ENCODE data around the gene NPAS3.

Gene NPAS3

DNA sequence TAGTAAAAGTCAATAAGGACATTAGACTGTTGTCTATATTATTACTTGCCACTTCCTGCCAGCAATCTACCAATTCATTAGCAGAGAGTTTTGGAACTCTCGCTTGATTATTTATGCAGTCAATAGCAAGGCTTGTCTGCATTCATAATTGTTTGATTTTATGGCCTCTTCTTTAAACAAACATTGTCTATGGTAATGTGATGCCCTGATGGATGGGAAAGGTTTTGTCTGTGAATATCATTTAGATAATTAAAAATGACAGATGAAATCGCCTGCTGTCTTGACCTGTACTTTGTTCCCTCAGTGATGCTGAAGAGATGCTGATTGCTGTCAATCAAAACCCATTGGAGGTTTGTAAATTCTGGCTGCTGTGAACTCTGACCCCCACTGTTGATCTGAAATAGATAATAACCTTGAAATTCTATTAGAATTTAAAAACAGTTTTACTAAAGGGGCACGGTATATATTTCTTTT lies 455.3 kb downstream of the NPAS3 start:
- no peak for DNase-seq

DNA sequence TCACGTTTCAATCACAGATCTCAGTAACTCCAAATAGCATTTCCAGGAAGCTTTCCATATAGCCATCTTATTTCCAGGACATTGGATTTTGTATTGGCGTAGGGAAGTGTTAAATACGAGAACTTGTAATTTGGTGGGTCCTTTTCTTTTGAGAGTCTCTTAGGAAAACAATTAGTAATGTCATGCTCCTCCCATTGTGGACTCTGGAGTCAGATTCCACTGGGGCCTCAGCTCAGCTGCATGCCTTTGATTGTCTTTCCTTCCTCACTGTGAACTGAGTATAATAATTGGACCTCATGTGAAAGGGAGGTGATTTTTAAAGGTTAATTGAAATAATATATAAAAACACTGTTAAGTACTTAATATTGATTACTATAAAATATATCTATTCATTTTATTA lies 462.6 kb downstream of the NPAS3 start:
- no peak for DNase-seq

DNA sequence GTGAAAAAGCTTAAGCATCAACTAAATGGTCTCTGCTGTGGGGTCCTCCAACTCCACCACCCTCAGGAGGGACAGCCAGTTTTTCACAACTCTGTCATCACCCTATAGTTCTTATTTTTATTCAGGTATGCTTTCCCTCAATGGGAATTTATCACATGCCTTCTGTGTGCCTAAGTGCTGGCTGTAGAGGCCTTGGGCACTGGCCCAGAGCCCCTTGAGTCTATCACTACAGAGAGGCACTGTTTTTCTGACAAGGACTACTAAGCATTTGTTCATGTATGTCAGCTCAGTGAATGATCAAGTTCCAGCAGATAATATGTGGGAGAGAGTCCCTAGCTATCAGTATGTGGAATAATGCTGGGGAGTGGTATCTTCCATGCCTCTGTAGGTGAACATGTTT lies 463.9 kb downstream of the NPAS3 start:
- DNase-seq: no peak

DNA sequence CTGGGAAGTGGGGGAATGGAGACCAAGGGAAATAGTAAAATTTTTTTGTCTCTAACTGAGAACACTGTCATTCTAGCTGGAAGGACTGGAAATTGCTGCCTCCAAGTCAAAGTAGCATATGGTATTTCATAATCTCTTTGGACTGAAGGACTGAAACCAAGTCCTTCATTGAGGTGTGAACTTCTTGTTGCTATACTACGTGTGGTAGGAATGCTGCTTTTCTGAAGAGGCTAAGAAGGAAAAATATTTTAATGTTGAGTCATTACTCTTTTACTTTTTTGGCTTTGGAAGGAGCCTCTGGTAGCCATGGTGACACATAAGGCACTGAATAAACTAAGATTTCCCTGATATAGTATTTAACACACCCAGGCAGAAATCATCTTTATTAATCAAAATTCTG lies 465.4 kb downstream of the NPAS3 start:
- no peak for DNase-seq

DNA sequence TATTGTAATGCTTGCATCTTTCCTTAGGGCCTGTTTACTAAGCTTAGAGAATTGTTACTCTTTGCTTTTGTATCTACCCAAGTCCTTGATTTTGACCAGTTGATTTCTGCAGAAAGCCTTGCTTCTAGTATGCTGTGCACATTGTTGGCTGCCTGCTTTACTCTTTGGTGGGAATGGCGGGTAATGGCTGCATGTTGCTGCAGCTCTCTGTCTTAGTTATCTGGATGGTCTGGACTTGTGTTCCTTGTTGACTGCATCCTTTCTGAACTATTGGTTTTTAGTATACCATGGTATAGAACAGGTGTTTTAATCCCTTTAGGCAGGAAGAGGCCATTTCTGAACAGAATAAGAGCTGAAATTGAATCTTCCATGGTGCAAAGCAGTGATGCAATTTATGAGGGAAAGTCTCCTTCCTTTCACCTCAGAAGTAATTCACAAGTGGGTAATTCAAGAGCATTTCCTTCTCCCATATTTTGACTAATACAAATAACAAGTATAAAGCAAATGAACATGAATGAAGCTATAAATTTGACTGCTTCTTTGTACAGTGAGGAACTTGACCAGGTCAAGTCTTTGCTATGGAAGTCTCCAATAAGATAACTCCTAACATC lies 466.4 kb downstream of the NPAS3 start:
- no peak for DNase-seq

DNA sequence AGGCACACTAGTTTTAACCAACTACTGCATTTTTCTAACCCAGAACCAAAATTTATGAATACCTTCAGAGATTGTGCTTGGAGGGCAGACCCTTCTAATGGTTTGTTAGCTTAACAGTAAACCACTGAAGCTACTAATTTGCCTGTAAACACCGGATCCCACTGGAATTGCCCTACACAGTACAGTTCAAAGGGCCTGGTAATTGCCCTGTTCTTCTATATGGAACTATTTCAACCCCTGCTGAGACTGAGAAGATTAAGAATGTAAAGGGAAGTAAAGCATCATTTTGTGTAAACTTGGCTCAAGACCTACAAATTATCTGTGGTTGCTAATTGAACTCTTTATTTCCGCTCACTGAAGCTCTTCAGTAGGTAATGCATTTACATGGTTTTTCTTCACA lies 468.1 kb downstream of the NPAS3 start:
- no peak for DNase-seq

DNA sequence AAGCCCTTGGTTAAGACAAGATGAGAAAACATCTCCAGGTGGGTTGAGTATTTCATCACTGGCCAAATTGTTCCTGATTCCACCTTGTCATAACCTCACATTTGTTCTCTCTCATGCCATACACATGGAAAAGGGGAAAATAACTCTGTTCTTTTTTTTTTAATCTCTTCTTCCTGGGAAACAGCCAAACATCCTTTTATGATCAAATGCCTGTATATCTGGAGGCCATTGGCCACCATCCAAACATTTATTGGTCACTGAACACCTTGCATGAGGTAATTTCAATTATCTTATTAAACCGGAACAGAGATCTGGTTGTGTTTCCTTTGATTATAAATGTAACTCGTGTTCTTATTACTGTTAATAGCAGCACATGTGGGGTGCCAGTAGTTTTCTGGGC lies 469.6 kb downstream of the NPAS3 start:
- DNase-seq: no peak

DNA sequence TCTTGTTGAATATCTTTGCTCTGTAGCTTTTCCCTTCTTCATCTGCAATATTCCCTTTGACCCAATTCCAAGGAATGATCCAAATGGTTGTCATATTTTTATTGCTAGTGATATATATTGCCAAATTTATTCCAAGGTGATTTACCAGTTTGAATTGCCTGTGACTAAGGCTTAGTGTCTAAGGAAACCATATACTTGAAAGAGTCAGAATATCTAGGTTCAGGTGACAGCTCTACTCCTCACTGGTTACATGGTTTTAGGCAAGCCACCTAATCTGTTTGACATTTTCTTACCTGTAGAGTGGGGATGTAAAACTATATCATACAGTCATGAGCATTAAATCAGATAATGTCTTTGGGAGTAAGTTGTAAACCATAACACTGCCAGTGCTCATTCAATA lies 473.8 kb downstream of the NPAS3 start:
- DNase-seq: no peak

DNA sequence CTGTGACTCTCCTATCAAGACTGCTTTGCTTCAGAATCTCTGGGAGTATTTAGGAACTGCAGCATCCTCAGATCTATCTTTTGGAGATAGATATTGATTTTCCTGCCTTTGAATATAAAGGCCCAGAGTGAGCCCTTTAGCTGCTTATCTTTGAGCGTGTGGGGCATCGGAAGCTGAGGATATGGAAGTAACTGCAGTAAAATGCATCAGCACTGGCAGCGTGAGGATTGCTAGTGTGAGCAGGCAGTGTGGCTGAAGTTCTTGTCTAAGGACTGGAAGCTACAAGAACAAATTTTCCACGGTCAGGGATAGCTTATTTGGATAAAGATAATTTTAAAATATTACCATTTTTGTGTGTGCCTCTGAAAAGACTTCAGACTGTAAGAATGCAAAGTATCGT lies 474.7 kb downstream of the NPAS3 start:
- DNase-seq: no peak

DNA sequence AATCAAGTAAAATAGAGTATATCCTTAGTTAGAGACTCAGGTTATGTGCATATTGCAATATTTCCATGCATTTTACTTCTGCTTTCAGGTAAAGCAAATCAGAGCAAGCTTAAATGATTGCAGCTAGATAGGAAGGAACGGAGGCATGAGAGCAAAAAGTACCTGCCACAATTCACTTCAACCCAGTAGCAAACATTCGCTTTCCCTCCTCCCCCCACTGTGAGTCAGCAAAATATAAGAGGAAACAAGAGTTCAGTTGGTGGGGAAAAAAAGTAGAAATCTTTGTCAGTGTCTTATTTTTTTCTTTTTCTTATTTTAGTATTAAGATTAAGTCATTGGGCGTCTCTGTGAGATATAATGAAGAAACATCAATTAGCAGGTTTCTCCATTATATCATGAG lies 475.4 kb downstream of the NPAS3 start:
- peak; percentile 37 for DNase-seq

DNA sequence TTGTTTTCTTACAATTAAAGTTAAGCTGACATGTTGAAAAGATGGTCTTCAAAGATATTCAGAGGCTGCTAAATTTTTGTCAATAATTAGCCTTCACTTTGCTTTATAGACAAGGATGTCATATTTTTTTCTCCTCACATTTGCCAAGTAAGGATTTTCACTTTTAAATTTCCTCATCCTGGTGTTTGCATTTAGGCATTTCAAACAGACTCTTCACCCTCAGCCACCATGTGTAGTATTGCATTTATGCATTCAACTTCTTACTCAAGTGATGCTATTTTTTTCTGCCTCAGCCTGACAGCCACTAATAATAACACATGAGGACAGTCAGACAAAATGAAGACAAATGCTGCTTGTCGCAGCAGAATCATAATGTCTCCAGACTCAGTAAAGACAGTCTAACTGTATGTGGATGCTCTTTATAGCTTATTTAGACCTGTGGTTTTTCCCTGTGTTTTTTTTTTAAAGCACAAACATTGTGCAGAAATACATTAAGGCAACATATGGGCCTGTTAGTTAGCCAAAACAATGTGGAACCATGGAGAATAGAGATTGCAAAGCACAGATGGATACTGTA lies 481.5 kb downstream of the NPAS3 start:
- DNase-seq: no peak

DNA sequence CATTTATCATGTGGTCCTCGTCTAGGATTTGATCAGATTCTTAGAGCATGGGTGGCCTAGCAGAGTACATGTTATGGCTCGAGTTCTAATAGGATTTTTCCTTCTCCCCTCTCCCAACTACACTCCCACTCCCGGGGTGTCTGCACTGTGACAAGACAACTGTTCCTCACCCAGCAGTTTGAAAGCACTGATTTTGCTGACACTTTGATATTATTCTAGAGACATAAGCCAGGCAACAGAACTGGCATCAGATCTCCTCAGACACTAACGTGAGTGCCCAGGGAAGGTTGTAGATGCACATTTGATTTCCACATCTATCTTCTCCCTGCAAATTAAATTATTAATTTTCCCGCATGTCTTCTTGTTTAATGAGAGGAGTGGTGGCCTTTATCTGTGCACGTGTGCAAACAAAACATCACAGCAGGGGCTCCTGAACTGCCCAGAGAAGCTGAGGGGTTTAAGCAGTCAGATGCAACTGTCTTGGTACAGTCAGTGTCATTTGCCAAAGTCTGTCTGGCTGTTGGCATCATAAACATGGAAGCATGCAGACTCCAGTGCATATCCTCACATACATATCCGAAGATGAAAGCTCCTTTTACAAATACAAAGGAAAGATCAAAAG lies 491.8 kb downstream of the NPAS3 start:
- DNase-seq: no peak

DNA sequence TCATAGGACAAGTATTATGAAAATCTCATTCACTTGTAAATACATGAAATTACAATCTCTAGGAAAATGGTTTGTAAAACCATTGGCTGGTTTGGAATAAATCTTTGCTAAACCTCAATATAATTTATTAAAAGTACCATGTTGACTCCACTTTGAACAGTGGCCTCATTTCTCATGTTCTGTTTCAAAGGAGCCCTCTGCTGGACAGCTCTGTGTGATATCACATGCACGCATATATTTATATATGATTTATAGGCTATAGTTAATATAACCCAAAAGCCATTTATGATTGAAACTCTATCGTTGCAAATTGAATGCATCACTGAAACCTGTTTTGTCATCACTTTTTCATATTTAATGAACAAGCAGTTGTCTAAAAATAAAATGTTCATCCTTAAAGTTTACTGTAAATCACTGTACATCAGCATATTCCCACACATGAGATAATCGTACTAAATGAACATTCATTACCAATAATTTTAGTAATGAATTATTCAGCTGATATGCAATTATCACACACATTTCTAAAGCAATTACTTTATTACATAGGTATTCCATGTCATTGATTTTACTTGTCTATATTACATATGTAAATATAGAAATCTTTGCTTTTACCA lies 493.8 kb downstream of the NPAS3 start:
- DNase-seq: peak; percentile 28

DNA sequence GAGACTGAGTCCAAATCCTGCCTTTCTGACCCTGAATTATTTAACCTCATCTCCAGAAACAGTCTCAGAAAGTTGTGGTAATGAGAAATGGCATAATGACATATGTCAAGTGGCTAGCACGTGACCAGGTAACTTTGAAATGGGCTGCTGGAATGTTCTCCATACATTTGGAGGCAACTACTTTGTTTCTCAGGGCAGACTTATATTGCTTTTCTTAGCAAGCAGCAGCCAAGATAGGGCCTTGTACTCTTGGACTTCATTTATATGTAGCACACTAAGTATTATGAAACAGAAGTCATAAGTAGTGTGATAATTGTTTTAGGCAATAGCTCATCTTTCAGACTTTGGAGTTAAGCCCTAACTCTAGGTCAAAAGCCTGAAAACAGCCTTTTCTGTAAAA lies 494.7 kb downstream of the NPAS3 start:
- no peak for DNase-seq

DNA sequence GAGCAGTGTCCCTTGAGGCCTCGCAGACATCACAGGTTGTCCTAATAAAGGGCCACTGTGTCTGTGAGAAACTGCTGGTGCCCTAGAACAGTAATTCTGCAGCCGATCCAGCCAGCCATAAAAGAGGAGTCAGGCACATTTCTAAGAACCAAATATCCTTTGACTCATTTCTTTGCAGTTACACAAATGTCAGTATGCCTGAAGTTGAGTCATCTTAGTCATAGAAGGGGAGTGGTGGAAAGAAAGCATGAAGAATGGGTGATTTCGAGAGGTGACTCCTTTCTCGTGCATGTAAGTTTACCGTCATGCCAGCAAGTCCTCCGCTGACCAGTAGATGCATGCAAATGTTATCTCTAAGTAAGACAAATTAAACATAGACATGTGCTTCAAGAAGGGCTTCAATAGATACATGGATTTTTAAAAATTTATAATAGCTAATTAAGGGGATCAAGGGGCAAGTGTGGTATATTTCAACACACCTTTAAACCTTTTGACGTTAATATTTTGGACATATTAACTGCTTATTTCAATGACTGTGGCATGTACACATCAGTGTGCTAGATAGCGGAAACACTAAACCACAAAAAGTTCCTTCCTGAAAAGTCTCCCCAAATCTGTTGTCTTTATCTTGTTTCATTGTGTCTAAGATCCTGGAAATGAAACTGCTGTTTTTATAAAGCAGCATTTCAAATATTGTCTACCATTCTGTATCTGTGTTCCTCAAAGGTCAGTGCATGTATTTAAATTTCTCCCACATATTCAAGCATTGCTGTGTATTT lies 497.4 kb downstream of the NPAS3 start:
- peak; percentile 69 for DNase-seq

DNA sequence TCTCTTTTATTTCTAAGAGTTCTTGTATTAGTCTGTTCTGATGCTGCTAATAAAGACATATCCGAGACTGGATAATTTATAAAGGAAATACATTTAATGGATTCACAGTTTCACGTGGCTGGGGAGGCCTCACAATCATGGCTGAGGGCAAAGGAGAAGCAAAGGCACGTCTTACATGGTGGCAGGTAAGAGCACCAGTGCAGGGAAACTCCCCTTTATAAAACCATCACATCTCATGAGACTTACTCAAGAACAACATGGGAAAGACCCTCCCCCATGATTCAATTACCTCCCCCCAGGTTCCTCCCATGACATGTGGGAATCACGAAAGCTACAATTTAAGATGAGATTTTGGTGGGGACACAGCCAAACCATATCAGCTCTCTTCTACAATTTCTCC lies 503.0 kb downstream of the NPAS3 start:
- no peak for DNase-seq

DNA sequence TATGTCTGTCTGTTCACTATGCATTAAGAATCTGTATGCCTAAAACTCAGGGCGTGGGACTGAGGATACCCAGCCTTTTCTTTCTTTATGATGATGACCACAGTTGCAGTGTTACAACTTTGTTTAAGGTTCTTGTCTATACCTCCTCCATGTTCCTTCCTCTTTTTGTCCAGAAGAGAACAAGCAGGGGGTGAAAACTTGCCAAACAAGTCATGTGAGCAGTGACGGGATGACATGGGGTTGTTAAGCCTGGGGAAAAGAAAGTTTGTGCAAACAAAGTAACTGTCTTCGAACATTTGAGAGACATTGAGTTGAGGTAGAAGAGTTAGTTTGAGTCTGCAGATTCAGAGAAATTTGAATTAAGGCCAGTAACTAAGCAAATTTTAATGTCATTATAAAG lies 505.5 kb downstream of the NPAS3 start:
- peak; percentile 59 for DNase-seq

DNA sequence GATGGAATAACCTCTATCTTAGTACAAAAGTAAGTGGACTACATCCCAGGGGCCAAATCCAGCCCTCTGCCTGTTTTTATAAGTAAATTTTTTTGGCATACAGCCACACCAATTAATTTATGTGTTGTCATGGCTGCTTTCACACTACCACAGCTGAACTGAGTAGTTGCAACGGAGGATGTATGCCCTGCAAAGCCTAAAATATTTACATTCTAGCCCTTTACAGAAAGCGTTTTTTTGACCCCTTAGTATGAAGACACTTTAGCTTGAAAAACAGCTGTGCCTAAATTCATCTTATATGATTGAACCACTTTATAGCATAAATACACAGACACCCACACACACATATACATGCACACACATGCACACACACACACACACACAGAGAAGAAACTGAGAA lies 510.6 kb downstream of the NPAS3 start:
- DNase-seq: no peak

DNA sequence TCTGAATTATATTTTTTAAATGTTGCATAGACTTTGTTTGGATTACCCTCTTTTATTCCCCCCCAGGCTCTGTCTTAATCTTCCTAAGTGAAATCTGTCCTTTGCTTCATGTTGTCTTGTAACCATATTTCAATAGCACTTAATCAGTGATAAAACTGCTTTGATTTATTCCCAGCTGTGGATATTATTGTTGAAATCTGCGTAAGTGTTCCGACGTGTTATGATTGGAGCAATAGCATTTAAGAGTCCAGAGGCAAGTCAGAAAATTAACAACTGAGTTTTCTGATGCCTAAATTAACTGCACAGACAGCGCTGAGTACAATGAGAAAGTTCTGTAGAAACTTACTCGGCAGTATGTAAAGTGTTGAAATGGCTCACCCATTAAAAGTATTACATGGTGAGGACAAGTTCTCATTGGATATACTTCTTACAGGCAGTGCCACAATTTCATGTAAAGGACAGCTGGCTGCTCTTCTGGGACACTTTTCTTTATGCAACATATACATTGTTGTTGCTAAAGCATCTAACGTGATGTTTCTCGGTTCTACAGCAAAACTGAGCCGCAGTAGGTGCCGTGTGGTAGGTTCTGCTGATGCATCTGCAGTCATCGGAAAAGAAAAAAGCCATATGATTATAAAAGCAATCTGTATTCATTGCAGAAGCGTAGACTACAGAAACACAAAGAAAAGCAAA lies 511.2 kb downstream of the NPAS3 start:
- no peak for DNase-seq

DNA sequence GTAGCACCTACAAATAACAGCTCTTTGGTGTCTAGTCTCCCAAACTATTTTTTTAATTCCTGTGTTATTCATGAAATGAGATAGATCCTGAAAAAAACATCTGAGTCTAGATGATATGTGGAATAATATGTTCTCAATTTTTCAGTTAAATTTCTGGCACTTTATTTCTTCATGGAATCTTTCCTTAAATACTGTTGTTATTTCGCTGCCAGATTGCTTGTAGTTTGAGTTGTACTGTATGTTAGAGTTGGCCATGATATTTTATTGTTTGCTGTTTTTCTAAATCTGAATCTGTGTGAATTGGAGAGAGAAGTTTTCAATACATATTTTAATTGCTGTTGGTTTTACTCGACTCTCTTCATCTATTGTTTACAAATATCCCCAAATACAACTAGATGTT lies 511.7 kb downstream of the NPAS3 start:
- no peak for DNase-seq

DNA sequence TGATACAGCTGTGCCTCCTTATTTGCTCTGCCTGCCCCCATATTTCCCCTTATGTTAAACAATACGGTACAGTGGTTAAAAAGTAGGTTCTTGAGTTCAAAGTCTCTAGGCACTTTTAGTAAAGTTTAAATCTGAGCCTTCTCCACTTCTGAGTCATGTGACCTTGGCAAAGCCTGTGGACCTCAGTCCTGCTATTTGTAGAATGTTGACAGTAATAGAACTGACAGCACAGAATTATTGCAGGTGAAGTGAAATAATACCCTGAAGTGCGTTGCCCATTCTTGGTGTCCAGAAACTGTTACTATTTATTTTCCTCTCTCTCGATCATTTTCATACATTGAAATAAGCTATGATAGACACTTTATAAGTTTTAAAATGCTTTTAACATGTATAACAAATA lies 512.5 kb downstream of the NPAS3 start:
- DNase-seq: no peak

DNA sequence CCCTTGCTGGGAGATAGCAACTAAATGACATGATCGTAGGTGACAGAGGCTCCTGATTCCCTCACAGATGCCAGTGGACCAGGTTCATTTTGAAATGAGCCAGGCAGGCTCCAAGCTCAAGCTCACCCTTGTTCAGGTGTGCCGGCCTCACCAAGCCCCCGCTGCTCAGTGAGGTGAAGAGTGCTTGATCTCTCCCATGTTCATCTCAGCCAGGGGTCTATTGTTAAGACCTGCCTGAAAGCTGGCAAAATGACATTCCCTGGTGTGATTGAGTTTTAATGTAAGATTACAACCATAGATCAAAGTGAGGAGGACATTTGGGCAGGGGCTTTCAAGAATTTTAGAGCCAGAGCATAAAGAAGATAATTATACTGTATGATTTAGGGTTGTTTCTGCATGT lies 514.3 kb downstream of the NPAS3 start:
- DNase-seq: no peak

DNA sequence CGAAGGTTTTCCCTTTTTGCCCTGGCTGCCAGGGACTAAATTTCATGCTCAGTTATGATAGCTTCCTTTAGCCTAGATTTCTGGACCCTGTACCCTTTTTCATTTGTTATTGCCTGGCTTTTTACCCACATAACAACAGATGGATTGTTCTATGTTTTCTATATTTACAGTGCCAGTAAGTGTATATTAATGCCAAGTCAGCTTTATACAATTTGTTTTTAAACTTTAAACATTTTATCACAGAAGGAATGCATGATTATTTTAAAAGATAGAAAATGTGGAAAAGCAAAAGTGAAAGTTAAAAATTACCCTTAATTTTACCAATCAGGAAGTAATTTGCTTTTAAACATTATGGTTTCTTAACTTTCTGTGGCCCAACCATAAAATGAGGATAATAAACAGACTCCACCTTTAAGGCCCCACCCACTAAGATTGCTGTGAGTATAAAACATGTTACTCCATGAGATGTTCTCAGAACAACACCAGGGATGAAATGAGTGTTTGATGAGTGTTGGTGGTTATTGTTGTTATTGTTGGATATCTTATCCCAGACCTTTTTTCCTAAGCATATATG lies 515.4 kb downstream of the NPAS3 start:
- peak; percentile 5 for DNase-seq

Data from suppressor macrophage treated with lipopolysaccharide for 4 hours (primary cell).